Keratinocyte (primary cell): Measurements from ENCODE around the gene CKLF. TPM values are rescaled to one million over a fixed set of nuclear protein-coding genes. Genes with fewer than 3 reads are reported as not detected.

ENCODE experiments used
- DNase-seq: peaks from one replicate; pipeline ENCODE4 v3.0.0-alpha.2; 2011; ENCODE audit warnings: low read depth, missing footprints, low spot score
- FAIRE-seq: peaks from 2 replicates; lab custom pipeline; 2011; peaks lifted over from hg19 to GRCh38; lab: Jason Lieb, UNC
- H2AFZ ChIP-seq: 2 replicates; pipeline ENCODE4 v1.6.0; 2012; ENCODE audit warnings: low read length, control low read depth, inconsistent platforms; ENCODE audit not compliant: control insufficient read depth
- H3K27ac ChIP-seq: 2 replicates; pipeline ENCODE4 v1.5.1; 2011; ENCODE audit warnings: low read length; ENCODE audit not compliant: control insufficient read depth, insufficient read depth
- H3K27me3 ChIP-seq: 3 replicates; pipeline ENCODE4 v1.6.0; 2011; ENCODE audit warnings: low read length; ENCODE audit not compliant: control insufficient read depth, insufficient read depth; ENCODE audit errors: extremely low read depth
- H3K36me3 ChIP-seq, 2 experiments: 2 replicates in 1 of 2; 3 replicates in 1 of 2; pipeline ENCODE4 v1.5.1; 2011; ENCODE audit warnings: low read length in 2 of 2, mild to moderate bottlenecking in 1 of 2; ENCODE audit not compliant: control insufficient read depth in 2 of 2, insufficient read depth in 2 of 2; ENCODE audit errors: extremely low read depth in 1 of 2
- H3K4me1 ChIP-seq: 3 replicates; pipeline ENCODE4 v1.5.1; 2011; ENCODE audit warnings: low read length; ENCODE audit not compliant: control insufficient read depth, insufficient read depth; ENCODE audit errors: extremely low read depth
- H3K4me2 ChIP-seq: 3 replicates; pipeline ENCODE4 v1.6.0; 2011; ENCODE audit warnings: low read depth, low read length; ENCODE audit not compliant: control insufficient read depth, insufficient read depth; ENCODE audit errors: extremely low read depth
- H3K4me3 ChIP-seq, 3 experiments: fragments of 200-600 bp in 1 of 3; sonication (generic) in 1 of 3; 2 replicates in 2 of 3; 3 replicates in 1 of 3; pipeline ENCODE4 v1.5.1; 2011 to 2016; ENCODE audit warnings: low read length in 3 of 3, mild to moderate bottlenecking in 3 of 3, control low read depth in 2 of 3, inconsistent platforms in 1 of 3, low read depth in 1 of 3, mixed read lengths in 1 of 3, mixed run types in 1 of 3, moderate library complexity in 1 of 3; ENCODE audit not compliant: control insufficient read depth in 2 of 3, insufficient read depth in 2 of 3; ENCODE audit errors: extremely low read depth in 1 of 3
- H3K79me2 ChIP-seq: 2 replicates; pipeline ENCODE4 v1.6.0; 2012; ENCODE audit warnings: low read length; ENCODE audit not compliant: control insufficient read depth, insufficient read depth
- H3K9ac ChIP-seq: 3 replicates; pipeline ENCODE4 v1.6.0; 2011; ENCODE audit warnings: low read length; ENCODE audit not compliant: control insufficient read depth, insufficient read depth; ENCODE audit errors: extremely low read depth
- H3K9me1 ChIP-seq: 3 replicates; pipeline ENCODE4 v1.6.0; 2011; ENCODE audit warnings: low read length; ENCODE audit not compliant: control insufficient read depth, insufficient read depth; ENCODE audit errors: extremely low read depth
- H3K9me3 ChIP-seq: 2 replicates; pipeline ENCODE4 v1.5.1; 2012; ENCODE audit warnings: low read depth, low read length; ENCODE audit not compliant: control insufficient read depth
- H4K20me1 ChIP-seq: 3 replicates; pipeline ENCODE4 v1.6.0; 2011; ENCODE audit warnings: low read length; ENCODE audit not compliant: control insufficient read depth, insufficient read depth; ENCODE audit errors: extremely low read depth
- EZH2 ChIP-seq: IDR thresholded peaks from one replicate; pipeline ENCODE4 v1.6.1; 2012; ENCODE audit warnings: inconsistent platforms, mild to moderate bottlenecking, low read length, moderate library complexity
- dilution Hi-C: fragments of 300-500 bp; cut with MboI; formaldehyde crosslinking; loops from one replicate; pipeline ENCODE4 v1.7.0; 2020; ENCODE audit warnings: low sequenced_read_pairs; ENCODE audit not compliant: extremely low pct_ligation_motif_present
- polyA plus RNA-seq, 5 experiments: library from polyadenylated mRNA; depleted of rRNA in 3 of 5; stranded (reverse) in 3 of 5; stranded (forward) in 1 of 5; unstranded in 1 of 5; fragments of >200 nt; gene quantifications; 1 replicate in 1 of 5; 2 replicates in 3 of 5; 3 replicates in 1 of 5; pipeline versions ENCODE4 v1.2.1 to v1.2.3, GENCODE V29; 2011 to 2012; ENCODE audit warnings: missing spikeins in 2 of 5, low read depth in 1 of 5, low replicate concordance in 1 of 5
- TF ChIP-seq, protein P1 (sequence below), 3 experiments: IDR thresholded peaks in 1 of 3; conservative IDR thresholded peaks in 1 of 3; optimal IDR thresholded peaks in 1 of 3; 2 replicates in 2 of 3; 3 replicates in 1 of 3; pipeline versions ENCODE3 to v1.5.1; 2011; ENCODE audit warnings: low read length in 3 of 3, mild to moderate bottlenecking in 3 of 3, moderate library complexity in 2 of 3, control low read depth in 1 of 3, inconsistent platforms in 1 of 3; ENCODE audit not compliant: insufficient read depth in 2 of 3; ENCODE audit errors: extremely low read depth in 1 of 3

The CKLF gene
- polyA plus RNA-seq, 1 donor (not counting 4 experiments of a cell fraction or from before 2014, with no cell fraction given), result 38.0 TPM

DNA sequence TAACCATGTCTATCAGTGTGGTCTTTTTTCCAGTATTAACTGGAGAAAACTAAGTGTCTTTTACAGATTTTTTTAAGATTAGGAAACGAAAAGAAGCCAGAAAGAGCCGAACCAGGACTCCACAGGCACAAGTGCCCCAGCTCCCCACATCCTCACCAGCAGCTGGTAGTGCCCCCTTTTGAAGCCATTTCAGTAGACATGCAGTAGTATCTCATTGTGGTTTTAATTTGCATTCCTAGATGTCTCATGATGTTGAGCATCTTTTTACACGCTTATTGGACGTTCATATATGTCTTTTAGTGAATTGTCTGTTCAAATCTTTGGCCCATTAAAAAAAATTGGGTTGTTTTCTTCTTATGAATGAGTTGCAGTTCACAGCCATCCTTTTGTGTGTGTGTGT, 47.4 kb downstream of the CKLF start:
- Histone ChIP-seq H3K9me3 (peaks cover 2% of the 10 kb centered on the region), H3K27ac (no peak overlapping the region), H3K4me2 (no peak overlapping the region), H3K36me3 (no peaks in the 10 kb centered on the region), H3K27me3 (no peaks in the 10 kb centered on the region), H3K79me2 (no peaks in the 10 kb centered on the region), H3K4me3 (no peak overlapping the region), H3K9ac (no peak overlapping the region), H4K20me1 (no peaks in the 10 kb centered on the region), H3K9me1 (no peaks in the 10 kb centered on the region), H3K4me1 (peaks cover 4% of the 10 kb centered on the region), H2AFZ (no peak overlapping the region)
- no peak for DNase-seq
- FAIRE-seq, result no peak
- TF ChIP-seq, protein P1, sequence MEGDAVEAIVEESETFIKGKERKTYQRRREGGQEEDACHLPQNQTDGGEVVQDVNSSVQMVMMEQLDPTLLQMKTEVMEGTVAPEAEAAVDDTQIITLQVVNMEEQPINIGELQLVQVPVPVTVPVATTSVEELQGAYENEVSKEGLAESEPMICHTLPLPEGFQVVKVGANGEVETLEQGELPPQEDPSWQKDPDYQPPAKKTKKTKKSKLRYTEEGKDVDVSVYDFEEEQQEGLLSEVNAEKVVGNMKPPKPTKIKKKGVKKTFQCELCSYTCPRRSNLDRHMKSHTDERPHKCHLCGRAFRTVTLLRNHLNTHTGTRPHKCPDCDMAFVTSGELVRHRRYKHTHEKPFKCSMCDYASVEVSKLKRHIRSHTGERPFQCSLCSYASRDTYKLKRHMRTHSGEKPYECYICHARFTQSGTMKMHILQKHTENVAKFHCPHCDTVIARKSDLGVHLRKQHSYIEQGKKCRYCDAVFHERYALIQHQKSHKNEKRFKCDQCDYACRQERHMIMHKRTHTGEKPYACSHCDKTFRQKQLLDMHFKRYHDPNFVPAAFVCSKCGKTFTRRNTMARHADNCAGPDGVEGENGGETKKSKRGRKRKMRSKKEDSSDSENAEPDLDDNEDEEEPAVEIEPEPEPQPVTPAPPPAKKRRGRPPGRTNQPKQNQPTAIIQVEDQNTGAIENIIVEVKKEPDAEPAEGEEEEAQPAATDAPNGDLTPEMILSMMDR (optimal IDR thresholded peaks at IDR 0.05 in 1 of 3, IDR thresholded peaks at IDR 0.05 in 1 of 3, conservative IDR thresholded peaks at IDR 0.05 in 1 of 3; ENCODE audit: extremely low read depth in 1 of 3, insufficient read depth in 2 of 3, low read length in 3 of 3), result no peak
- no peak for TF ChIP-seq EZH2
- dilution Hi-C loops, result no loop called here

DNA sequence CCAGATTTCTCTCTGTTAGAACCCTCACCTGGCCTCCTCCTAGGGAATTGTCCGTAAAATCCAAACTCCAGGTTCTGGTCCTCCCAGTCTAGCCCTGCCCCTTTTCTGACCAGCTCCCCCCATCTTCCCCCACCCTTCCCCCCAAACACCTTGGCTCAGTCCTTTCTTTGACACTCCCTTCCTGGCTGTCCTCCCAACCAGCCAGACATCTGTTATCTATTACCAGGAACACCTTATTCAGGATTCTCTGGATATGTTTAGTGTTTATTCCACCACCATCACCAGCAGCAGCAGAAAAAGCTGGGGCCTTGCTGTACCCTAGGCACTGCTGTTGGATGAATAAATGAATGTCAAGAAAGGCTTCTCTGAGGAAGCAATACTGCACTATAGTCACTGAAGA, 48.1 kb downstream of the CKLF start:
- Histone ChIP-seq H3K4me3 (no peak overlapping the region), H3K9me1 (no peaks in the 10 kb centered on the region), H2AFZ (no peak overlapping the region), H3K27ac (no peak overlapping the region), H3K9me3 (peaks cover 2% of the 10 kb centered on the region), H3K36me3 (no peaks in the 10 kb centered on the region), H3K4me2 (no peak overlapping the region), H3K4me1 (peaks cover 4% of the 10 kb centered on the region), H3K27me3 (no peaks in the 10 kb centered on the region), H4K20me1 (no peaks in the 10 kb centered on the region), H3K9ac (no peak overlapping the region), H3K79me2 (no peaks in the 10 kb centered on the region)
- FAIRE-seq (no peak), DNase-seq (no peak)
- dilution Hi-C loops, result no loop called here
- TF ChIP-seq, protein P1 (optimal IDR thresholded peaks at IDR 0.05 in 1 of 3, IDR thresholded peaks at IDR 0.05 in 1 of 3, conservative IDR thresholded peaks at IDR 0.05 in 1 of 3; ENCODE audit: extremely low read depth in 1 of 3, insufficient read depth in 2 of 3, low read length in 3 of 3), result no peak
- TF ChIP-seq EZH2, result no peak
